Liver (tissue), 9 donors: ENCODE measurements around the gene ACTR3C. TPM values are rescaled to one million over a fixed set of nuclear protein-coding genes. Genes with fewer than 3 reads are reported as not detected.

Source experiments
- DNase-seq: peaks from one replicate; pipeline ENCODE4 v3.0.0-alpha.2; 2017; ENCODE audit warnings: low spot score
- H3K27ac ChIP-seq, 2 donors: one replicate each; pipeline ENCODE4 v1.7.0; 2013; ENCODE audit warnings: inconsistent platforms in 2 of 2, low read length in 2 of 2, control low read depth in 1 of 2, low read depth in 1 of 2, mild to moderate bottlenecking in 1 of 2
- H3K27me3 ChIP-seq, 4 donors: one replicate each; pipeline versions ENCODE4 v1.6.1 to v1.7.0; 2013; ENCODE audit warnings: low read length in 3 of 4, inconsistent platforms in 1 of 4, mild to moderate bottlenecking in 1 of 4, moderate library complexity in 1 of 4; ENCODE audit not compliant: control insufficient read depth in 4 of 4, insufficient read depth in 4 of 4
- H3K36me3 ChIP-seq, 4 donors: one replicate each; pipeline versions ENCODE4 v1.6.1 to v1.7.0; 2013; ENCODE audit warnings: low read length in 3 of 4, mild to moderate bottlenecking in 3 of 4, low read depth in 1 of 4, moderate library complexity in 1 of 4; ENCODE audit not compliant: control insufficient read depth in 4 of 4, insufficient read depth in 3 of 4
- H3K4me1 ChIP-seq, 4 donors: one replicate each; pipeline versions ENCODE4 v1.6.1 to v1.7.0; 2013; ENCODE audit warnings: low read length in 3 of 4, mild to moderate bottlenecking in 3 of 4, moderate library complexity in 1 of 4; ENCODE audit not compliant: control insufficient read depth in 4 of 4, insufficient read depth in 4 of 4
- H3K4me3 ChIP-seq, 3 donors: one replicate each; pipeline versions ENCODE4 v1.6.1 to v1.7.0; 2013; ENCODE audit warnings: low read length in 3 of 3, control low read depth in 1 of 3, low read depth in 1 of 3, mild to moderate bottlenecking in 1 of 3
- H3K9ac ChIP-seq, 2 donors: one replicate each; pipeline ENCODE4 v1.7.0; 2013; ENCODE audit warnings: low read length in 2 of 2, mild to moderate bottlenecking in 2 of 2, moderate library complexity in 2 of 2, control low read depth in 1 of 2, low read depth in 1 of 2
- H3K9me3 ChIP-seq, 4 donors: one replicate each; pipeline versions ENCODE4 v1.6.1 to v1.7.0; 2013; ENCODE audit warnings: low read length in 3 of 4; ENCODE audit not compliant: control insufficient read depth in 4 of 4
- ATF3 ChIP-seq: IDR thresholded peaks from 2 replicates; pipeline ENCODE4 v1.6.1; 2016; ENCODE audit warnings: antibody characterized with exemption
- FOXA1 ChIP-seq: IDR thresholded peaks from 2 replicates; pipeline ENCODE4 v1.6.1; 2016; ENCODE audit warnings: antibody characterized with exemption
- GABPA ChIP-seq, 2 donors: IDR thresholded peaks in 1 of 2; conservative IDR thresholded peaks in 1 of 2; 2 replicates each; pipeline ENCODE4 v1.6.1; 2016; ENCODE audit warnings: antibody characterized with exemption in 2 of 2, mild to moderate bottlenecking in 1 of 2, moderate library complexity in 1 of 2
- HNF4A ChIP-seq, 2 donors: conservative IDR thresholded peaks; 2 replicates each; pipeline ENCODE4 v1.6.1; 2016; ENCODE audit warnings: antibody characterized with exemption in 2 of 2, mild to moderate bottlenecking in 2 of 2
- JUND ChIP-seq, 2 donors: IDR thresholded peaks; 2 replicates each; pipeline ENCODE4 v1.6.1; 2016; ENCODE audit warnings: antibody characterized with exemption in 2 of 2
- MAX ChIP-seq: IDR thresholded peaks from 2 replicates; pipeline ENCODE4 v1.6.1; 2016; ENCODE audit warnings: antibody characterized with exemption
- REST ChIP-seq: IDR thresholded peaks from 2 replicates; pipeline ENCODE4 v1.6.1; 2016; ENCODE audit warnings: antibody characterized with exemption, mild to moderate bottlenecking
- RXRA ChIP-seq, 2 donors: IDR thresholded peaks; 2 replicates each; pipeline ENCODE4 v1.6.1; 2017 to 2018; ENCODE audit warnings: antibody characterized with exemption in 2 of 2, mild to moderate bottlenecking in 1 of 2
- YY1 ChIP-seq: IDR thresholded peaks from 2 replicates; pipeline ENCODE4 v1.6.1; 2016; ENCODE audit warnings: antibody characterized with exemption, mild to moderate bottlenecking
- ZBTB33 ChIP-seq: IDR thresholded peaks from 2 replicates; pipeline ENCODE4 v1.6.1; 2016; ENCODE audit warnings: antibody characterized with exemption
- WGBS: extraction: QIAGEN DNeasy Blood & Tissue Kit; methylation state at CpG from one replicate; pipeline ENCODE4 v1.1.7; 2013; 5-methylcytosine and 5-hydroxymethylcytosine counted together
- polyA plus RNA-seq, 2 donors: library from polyadenylated mRNA; stranded (reverse) in 1 of 2; unstranded in 1 of 2; fragments of 200-250 nt in 1 of 2; fragments of >200 nt in 1 of 2; fragmentation: Nextera tagmentation in 1 of 2; extraction: Ambion mirVana in 1 of 2; gene quantifications; one replicate each; pipeline versions ENCODE4 v1.2.1 to v1.2.3, GENCODE V29; 2013 to 2015
- total RNA-seq, 2 donors: library from RNA; depleted of rRNA; stranded (reverse); fragments of >200 nt; gene quantifications; one replicate each; pipeline ENCODE4 v1.2.3, GENCODE V29; 2014
- TF ChIP-seq, protein P1 (sequence below): fragments of 150-350 bp; IDR thresholded peaks from 2 replicates; pipeline ENCODE4 v1.5.1; 2017; ENCODE audit warnings: improper control_type of control experiment, low read depth, low read length; ENCODE audit not compliant: missing input control
- donor health status: healthy.
- donor health status: healthy.
- donor health status: healthy.
- donor health status: healthy.
- donor health status: healthy.

ACTR3C gene
- total and polyA plus RNA-seq, 4 donors = 3.0 to 61.7 (median 28.3) TPM

- Histone ChIP-seq H3K9ac (no peak overlapping the region), H3K9me3 (no peaks in the 10 kb centered on the region), H3K27ac (no peak overlapping the region), H3K36me3 (no peaks in the 10 kb centered on the region), H3K4me1 (peaks cover 0 to 12% (median 7%) of the 10 kb centered on the region in 4 donors), H3K27me3 (no peaks in the 10 kb centered on the region), H3K4me3 (no peak overlapping the region)
- DNase-seq = no peak
- TF ChIP-seq HNF4A (conservative IDR thresholded peaks at IDR 0.05) (no peak), ATF3 (no peak), MAX (no peak), ZBTB33 (no peak), GABPA (IDR thresholded peaks at IDR 0.05 in 1 of 2, conservative IDR thresholded peaks at IDR 0.05 in 1 of 2) (no peak), FOXA1 (no peak)
- TF ChIP-seq, protein P1, sequence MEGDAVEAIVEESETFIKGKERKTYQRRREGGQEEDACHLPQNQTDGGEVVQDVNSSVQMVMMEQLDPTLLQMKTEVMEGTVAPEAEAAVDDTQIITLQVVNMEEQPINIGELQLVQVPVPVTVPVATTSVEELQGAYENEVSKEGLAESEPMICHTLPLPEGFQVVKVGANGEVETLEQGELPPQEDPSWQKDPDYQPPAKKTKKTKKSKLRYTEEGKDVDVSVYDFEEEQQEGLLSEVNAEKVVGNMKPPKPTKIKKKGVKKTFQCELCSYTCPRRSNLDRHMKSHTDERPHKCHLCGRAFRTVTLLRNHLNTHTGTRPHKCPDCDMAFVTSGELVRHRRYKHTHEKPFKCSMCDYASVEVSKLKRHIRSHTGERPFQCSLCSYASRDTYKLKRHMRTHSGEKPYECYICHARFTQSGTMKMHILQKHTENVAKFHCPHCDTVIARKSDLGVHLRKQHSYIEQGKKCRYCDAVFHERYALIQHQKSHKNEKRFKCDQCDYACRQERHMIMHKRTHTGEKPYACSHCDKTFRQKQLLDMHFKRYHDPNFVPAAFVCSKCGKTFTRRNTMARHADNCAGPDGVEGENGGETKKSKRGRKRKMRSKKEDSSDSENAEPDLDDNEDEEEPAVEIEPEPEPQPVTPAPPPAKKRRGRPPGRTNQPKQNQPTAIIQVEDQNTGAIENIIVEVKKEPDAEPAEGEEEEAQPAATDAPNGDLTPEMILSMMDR = no peak
- 93% methylated on average over 4 of the region's 4 CpGs for WGBS
These were observed 40.0 kb upstream of the ACTR3C start for GRCh38 chr7:150363370-150363769.

DNA sequence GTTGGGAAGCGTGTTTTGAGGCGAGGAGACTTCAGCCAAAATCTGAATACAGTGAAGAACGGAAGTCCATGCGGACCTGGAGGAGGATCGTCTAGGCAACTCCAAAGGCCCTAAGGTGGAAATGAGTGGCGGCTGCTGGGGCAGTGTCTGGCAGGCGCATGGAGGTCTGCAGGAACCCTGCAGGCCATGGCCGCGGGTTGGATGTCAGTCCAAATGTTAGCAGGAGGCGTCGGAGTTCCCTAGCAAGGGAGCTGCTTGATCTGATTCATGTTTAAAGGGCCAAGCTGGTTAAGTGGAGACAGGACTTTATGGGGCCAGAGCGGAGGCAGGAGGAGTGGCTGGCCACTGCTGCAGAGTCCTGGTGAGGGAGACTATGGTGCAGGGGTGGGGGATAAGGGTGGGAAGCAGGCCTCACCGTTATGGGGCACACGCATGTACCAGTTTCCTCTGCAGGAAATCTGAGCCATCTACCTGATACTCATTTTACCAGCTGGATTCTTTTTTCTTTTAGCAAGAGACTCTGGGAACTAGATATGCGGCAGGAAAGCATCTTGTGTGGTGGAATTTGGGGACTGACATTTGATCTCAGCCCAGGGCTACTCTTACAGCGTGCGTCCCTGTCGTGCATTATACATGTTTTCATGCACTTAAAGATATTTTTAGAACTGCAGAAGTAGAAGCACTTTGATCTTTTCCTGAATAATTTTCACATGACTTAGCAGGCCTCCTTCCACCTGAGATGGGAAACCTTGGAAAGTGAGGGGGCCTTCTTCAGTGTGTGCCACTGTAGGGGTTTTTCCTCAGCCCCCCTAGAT is 38.7 kb upstream of the ACTR3C start:
- TF ChIP-seq MAX (no peak), YY1 (no peak), REST (no peak), JUND (IDR thresholded peaks at IDR 0.05) (no peak), RXRA (IDR thresholded peaks at IDR 0.05) (no peak)
- H3K9me3 ChIP-seq = no peaks in the 10 kb centered on the region
- H3K27ac ChIP-seq = no peak overlapping the region
- 92% methylated on average over 18 of the region's 18 CpGs for WGBS
- H3K4me1 ChIP-seq = peaks cover 0 to under 1% (median 0%) of the 10 kb centered on the region in 4 donors
- H3K27me3 ChIP-seq = no peaks in the 10 kb centered on the region
- no peak for DNase-seq
- H3K9ac ChIP-seq = no peak overlapping the region
- no peak overlapping the region for H3K4me3 ChIP-seq
- H3K36me3 ChIP-seq = no peaks in the 10 kb centered on the region
